ENCODE measurements around the gene ITGBL1.

ITGBL1 gene

DNA sequence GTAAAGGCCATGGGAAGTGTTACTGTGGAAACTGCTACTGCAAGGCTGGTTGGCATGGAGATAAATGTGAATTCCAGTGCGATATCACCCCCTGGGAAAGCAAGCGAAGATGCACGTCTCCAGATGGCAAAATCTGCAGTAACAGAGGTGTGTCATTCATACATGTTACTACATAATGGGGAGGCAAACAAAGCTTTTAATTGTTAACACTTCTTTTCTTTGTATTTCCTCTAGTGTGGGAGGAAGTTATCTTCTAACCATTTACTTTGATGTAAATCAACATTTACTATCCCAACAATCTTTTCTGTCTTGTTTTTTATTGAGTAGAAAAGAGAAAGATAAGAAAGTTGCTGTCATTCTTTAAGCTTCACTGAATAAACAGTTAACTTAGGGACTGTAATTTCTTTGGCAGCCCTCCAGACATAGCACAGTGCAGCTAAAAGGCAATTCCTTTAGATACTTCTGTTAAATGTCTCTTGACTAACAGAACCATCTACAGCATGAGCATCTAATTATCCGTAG lies 126.9 kb downstream of the ITGBL1 start:
- Mint-ChIP-seq H3K27ac (no peak overlapping the region), H3K4me3 (no peak overlapping the region), H3K36me3 (ENCODE audit: low read depth) (no peaks in the 10 kb centered on the region), H3K4me1 (ENCODE audit: low read depth) (no peaks in the 10 kb centered on the region), H3K9me3 (no peaks in the 10 kb centered on the region), H3K27me3 (peaks cover 10% of the 10 kb centered on the region)
- no peak for DNase-seq

DNA sequence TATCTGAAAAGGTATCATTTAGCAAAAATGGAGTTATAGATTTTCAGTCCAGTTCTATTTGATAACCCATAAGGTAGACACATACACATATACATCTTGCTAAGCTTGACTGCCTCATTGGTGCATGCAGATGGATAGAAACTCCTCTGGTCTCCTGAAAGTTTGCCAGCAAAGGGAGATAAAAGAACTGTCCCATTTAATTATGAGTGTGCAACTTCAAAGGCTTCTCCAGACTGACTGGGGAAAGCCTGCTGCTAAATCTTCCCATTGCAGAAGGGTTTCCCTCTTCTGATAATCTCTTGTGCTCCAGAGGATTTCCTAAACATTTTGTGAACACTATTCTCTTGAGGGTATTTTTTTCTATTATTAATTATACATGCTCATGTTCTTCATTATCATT lies 131.9 kb downstream of the ITGBL1 start:
- Mint-ChIP-seq H3K27me3 (peaks cover 19% of the 10 kb centered on the region), H3K27ac (no peak overlapping the region), H3K4me1 (ENCODE audit: low read depth) (no peaks in the 10 kb centered on the region), H3K36me3 (ENCODE audit: low read depth) (no peaks in the 10 kb centered on the region), H3K9me3 (no peaks in the 10 kb centered on the region), H3K4me3 (no peak overlapping the region)
- DNase-seq = no peak

DNA sequence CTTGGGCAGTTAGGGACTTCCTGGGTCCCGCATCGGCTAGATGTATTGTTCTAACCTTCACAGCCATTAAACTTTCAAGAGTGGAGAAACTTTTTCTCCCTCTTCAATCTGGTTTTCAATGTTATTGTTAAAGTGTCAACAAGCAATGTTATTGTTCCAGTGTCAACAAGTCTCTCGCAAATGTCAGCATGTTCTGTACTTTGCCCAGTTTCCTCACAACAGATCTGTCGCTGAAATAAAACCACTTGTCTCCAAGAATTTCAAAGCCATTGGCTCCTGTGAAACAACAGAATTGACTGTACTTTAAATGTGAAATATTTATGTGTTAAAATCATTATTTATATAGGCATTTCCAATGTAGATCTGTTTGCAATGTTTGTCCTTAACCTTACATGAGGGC lies 138.0 kb downstream of the ITGBL1 start:
- peaks cover 21% of the 10 kb centered on the region for H3K27me3 Mint-ChIP-seq
- no peaks in the 10 kb centered on the region for H3K9me3 Mint-ChIP-seq
- H3K4me1 Mint-ChIP-seq (ENCODE audit: low read depth) = no peaks in the 10 kb centered on the region
- H3K4me3 Mint-ChIP-seq = no peak overlapping the region
- no peak overlapping the region for H3K27ac Mint-ChIP-seq
- no peak for DNase-seq
- H3K36me3 Mint-ChIP-seq (ENCODE audit: low read depth) = no peaks in the 10 kb centered on the region

DNA sequence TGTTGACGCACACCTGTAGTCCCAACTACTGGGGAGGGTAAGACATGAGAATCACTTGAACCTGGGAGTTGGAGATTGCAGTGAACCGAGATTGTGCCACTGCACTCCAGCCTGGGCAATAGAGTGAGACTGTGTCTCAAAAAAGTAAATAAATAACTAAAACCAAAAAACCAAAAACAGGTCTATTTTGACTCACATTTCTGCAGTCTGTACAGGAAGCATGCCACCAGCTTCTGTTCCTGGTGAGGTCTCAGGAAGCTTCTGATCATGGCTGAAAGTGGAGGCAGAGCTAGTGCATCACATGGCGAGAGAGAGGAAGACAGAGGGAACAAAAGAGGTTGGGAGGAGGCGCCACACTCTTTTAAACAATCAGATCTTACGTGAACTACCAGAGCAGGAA lies 142.5 kb downstream of the ITGBL1 start:
- DNase-seq = no peak
- H3K27me3 Mint-ChIP-seq = peaks cover 13% of the 10 kb centered on the region
- H3K9me3 Mint-ChIP-seq = no peaks in the 10 kb centered on the region
- no peaks in the 10 kb centered on the region for H3K4me1 Mint-ChIP-seq (ENCODE audit: low read depth)
- H3K36me3 Mint-ChIP-seq (ENCODE audit: low read depth) = no peaks in the 10 kb centered on the region
- no peak overlapping the region for H3K4me3 Mint-ChIP-seq
- no peak overlapping the region for H3K27ac Mint-ChIP-seq

DNA sequence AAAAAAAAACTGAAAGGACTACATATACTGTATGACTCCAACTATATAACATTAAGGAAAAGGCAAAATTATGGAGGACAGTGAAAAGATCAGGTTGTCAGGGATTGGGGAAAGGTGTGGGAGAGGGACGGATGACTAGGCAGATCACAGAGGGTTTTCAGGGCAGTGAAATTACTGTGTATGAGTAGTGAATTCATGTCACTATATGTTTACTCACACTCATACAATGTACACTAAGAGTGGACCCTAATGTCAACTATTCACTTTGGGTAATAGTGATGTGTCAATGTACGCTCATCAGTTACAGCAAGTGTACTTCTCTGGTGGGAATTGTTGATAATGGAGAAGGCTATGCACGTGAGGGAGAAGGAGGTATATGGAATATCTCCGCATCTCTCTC lies 144.3 kb downstream of the ITGBL1 start:
- H3K27me3 Mint-ChIP-seq = peaks cover 7% of the 10 kb centered on the region
- H3K27ac Mint-ChIP-seq = no peak overlapping the region
- H3K4me1 Mint-ChIP-seq (ENCODE audit: low read depth) = no peaks in the 10 kb centered on the region
- H3K9me3 Mint-ChIP-seq = no peaks in the 10 kb centered on the region
- no peak overlapping the region for H3K4me3 Mint-ChIP-seq
- H3K36me3 Mint-ChIP-seq (ENCODE audit: low read depth) = no peaks in the 10 kb centered on the region
- DNase-seq = no peak

DNA sequence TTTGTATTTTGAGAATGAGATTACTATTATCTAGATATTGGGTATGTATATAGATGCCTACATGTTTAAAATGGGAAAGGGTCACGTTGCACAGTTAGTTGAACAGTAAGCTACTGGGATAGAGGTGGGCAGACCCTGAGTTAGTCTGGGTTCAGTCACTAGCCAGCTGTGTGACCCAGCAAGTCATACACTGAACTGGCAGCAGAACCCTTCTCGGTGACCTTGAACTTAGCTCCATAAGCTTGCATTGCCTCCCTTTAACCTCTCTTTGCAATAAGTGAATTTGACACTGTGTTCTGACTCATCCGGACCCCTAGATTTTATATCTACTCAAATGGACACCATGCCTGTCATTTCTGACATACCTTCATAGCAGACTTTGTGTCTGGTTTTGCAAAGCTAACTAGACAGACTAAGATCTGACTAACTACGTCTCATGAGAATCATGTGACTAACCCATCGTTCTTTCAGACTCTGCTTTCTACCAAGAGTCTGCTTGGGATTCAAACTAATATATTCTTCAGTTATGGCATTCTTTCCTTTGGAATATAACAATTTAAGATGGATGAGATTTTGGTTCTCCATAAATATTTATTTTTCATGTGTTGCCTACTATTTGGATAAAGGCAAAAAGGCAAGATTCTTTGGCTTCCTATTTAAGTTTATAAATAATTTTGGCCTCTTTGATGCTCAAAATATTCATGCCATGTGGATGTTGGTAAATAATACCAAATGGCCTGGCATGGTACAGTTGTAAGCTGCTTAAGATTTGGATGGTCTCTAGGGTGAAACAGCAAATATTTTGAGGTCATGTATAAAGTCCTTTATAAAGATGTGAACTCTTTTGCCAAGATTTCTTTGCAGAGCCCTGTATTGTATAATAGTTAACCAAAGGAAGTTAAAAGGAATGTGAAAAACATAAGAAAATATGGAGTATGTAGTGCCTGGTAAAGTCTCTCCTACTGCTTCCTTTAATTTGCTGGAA lies 159.3 kb downstream of the ITGBL1 start:
- Mint-ChIP-seq H3K27me3 (peaks cover 39% of the 10 kb centered on the region), H3K4me1 (ENCODE audit: low read depth) (no peaks in the 10 kb centered on the region), H3K9me3 (no peaks in the 10 kb centered on the region), H3K27ac (no peak overlapping the region), H3K36me3 (ENCODE audit: low read depth) (no peaks in the 10 kb centered on the region), H3K4me3 (no peak overlapping the region)
- DNase-seq = no peak

DNA sequence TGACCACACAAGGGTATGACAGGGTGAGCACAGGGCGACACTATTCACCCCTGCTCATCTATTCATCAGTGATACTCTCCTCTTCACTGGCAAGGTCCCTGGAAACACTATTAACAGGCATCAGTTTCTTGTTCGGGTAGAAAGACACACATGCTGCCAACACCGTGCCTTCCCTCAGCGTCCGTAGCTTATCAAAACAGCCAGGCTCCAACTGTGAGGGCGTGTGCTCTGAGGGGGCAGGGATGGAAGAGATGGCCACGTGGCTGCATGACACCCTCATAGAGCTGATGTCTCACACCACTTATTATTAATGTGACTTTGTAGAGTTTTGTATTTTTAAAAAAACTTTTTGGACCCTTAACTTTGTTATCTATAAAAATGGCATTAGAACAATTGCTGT lies 160.3 kb downstream of the ITGBL1 start:
- Mint-ChIP-seq H3K27me3 (peaks cover 39% of the 10 kb centered on the region), H3K4me3 (no peak overlapping the region), H3K36me3 (ENCODE audit: low read depth) (no peaks in the 10 kb centered on the region), H3K9me3 (no peaks in the 10 kb centered on the region), H3K4me1 (ENCODE audit: low read depth) (no peaks in the 10 kb centered on the region), H3K27ac (no peak overlapping the region)
- DNase-seq = no peak

DNA sequence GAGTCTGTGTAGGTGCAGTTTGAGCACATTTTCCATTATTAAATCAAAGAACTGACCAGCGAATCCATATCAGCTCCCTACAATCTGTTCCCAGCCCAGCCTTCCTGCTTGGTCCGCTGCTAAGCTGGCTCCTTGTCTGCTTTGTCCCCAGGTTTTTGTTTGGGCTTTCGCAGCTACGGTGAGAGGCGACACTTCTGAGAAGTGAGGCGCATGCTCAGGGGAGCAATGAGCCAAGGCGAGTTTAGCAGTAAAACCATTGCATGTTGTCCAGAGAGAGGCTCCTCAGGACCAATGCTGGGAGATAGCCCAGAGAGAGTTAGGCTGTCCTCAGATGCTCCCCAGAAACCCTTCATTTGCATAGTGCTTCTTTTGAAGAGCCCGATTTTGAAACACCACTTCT lies 162.0 kb downstream of the ITGBL1 start:
- Mint-ChIP-seq H3K36me3 (ENCODE audit: low read depth) (no peaks in the 10 kb centered on the region), H3K4me1 (ENCODE audit: low read depth) (peaks cover 8% of the 10 kb centered on the region), H3K4me3 (no peak overlapping the region), H3K27me3 (peaks cover 35% of the 10 kb centered on the region), H3K9me3 (no peaks in the 10 kb centered on the region), H3K27ac (no peak overlapping the region)
- no peak for DNase-seq

DNA sequence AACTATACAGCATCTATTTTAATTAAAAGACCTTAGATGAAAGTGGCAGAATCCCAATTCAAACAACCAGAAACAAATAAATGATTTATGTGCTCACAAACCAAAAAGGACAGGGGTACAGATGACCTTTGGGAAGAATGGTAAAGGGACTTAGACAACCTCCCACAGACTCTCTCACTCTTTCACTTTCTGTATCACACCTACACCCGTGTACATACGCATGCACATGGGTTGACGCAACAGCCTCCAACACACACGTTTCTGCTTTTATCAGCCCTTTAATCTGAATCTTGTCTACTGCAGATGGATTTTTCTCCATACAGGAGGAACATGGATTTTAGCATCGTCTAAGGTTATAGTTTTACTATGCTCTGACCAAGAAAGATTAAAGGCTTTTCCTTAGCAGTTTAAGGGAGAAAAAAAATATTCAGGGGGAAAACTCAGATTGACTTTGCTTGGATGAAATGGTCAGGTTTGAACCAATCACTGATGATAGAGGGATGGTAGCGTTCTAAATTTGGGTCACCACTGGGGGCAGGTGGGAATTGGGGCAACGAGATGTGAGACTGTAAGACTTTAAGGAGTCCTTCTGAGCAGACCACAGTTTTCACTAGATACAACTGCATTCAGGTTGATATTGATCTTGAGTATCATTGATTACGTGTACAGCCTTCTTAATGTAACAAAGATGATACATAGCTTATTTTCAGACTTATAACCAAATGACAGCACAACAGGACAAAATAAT lies 166.1 kb downstream of the ITGBL1 start:
- DNase-seq = no peak
- no peak overlapping the region for H3K4me3 Mint-ChIP-seq

DNA sequence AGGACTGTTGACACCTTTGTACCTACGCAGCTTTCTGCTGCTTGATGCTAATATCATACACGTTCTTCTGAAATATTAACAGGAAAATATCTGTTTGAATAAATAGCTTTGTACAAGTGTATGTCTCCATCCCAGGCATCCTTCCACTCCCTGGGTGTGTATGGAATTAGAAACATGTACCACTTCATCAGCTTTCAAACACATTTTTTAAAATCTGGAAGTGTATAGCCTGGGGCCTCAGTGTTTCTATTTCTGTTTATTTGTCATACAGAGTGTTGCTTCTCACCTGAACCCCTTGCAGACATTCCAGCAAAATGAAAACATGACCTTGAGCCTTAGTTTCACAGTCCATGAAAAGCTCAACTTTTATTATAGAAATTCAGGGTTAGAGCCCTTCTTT lies 168.6 kb downstream of the ITGBL1 start:
- Mint-ChIP-seq H3K27me3 (peaks cover 3% of the 10 kb centered on the region), H3K9me3 (no peaks in the 10 kb centered on the region), H3K4me1 (ENCODE audit: low read depth) (peaks cover 40% of the 10 kb centered on the region), H3K4me3 (no peak overlapping the region), H3K27ac (no peak overlapping the region), H3K36me3 (ENCODE audit: low read depth) (no peaks in the 10 kb centered on the region)
- DNase-seq = no peak

More for the DNA sequence above, 166.1 kb downstream of the ITGBL1 start:
- Mint-ChIP-seq H3K27me3 (peaks cover 20% of the 10 kb centered on the region), H3K27ac (no peak overlapping the region), H3K36me3 (ENCODE audit: low read depth) (no peaks in the 10 kb centered on the region), H3K4me1 (ENCODE audit: low read depth) (peaks cover 18% of the 10 kb centered on the region), H3K9me3 (no peaks in the 10 kb centered on the region)

DNA sequence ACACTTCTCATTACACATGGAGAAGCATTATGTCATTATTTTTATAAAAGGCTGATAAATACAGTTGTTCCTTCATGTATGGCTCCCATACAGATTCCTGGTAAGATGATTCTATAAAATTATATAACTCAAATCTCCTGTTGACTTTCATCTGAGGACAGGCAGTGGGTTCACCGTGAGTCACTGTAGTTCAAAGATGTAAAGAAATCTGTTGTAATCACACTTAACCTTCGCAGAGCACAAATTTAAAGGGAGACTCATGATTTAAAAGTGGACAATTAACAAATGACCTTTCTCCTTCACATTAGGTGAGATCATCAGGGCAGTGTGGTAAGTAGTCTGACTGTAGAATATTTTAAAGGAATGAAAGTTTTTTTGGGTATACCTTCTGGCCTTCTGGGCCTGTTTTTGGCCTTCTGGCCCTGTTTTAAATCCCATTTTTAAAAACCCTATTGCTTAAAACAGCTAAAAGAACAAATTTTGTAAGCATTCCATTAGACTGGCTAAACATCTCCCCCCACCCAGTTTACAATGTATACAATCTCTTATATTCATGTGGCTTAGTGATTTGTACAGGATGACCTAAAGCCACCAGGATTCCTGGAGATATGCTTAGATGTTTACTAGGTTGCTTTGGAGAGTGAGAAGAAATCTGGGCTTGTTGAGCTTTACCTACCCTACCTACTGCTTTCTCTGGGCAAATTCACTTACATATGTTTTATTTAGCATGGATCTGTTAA lies 171.2 kb downstream of the ITGBL1 start:
- H3K36me3 Mint-ChIP-seq (ENCODE audit: low read depth) = no peaks in the 10 kb centered on the region
- H3K27ac Mint-ChIP-seq = no peak overlapping the region
- H3K4me1 Mint-ChIP-seq (ENCODE audit: low read depth) = peaks cover 55% of the 10 kb centered on the region
- H3K4me3 Mint-ChIP-seq = no peak overlapping the region
- DNase-seq = no peak
- H3K27me3 Mint-ChIP-seq = no peaks in the 10 kb centered on the region
- H3K9me3 Mint-ChIP-seq = no peaks in the 10 kb centered on the region

DNA sequence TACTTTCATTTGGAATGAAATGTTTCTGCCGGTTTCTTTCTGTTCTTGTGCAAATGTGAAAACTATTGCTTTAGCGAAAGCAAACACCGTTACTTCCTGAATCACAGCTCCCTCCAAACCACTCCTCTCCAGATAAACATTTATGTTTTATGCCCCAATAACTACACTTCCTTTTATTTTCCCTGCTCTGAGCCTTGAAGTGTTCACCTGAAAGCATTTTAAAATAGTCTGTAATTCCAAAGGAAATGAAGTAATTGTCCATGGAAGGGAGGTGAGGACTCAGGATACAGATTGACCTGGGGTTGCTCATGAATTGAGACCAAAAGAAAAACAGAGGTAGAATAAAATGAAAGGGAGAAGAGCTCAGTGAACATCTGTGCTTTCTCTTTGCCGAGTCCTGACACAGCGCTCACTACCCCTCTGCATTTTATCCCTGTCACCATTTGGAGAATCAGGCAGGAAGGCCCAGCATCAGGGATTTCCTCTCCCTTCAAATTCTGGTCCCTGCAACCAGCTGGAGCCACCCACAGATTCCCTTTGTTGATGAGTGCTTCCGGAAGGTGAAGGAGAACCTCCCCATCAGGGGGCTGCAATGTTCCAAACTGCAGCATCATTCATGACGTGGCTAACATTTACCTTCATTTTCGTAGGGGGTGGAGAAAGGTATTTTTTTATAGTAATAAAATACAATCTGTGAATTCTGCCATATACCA lies 171.9 kb downstream of the ITGBL1 start:
- H3K4me3 Mint-ChIP-seq = no peak overlapping the region

DNA sequence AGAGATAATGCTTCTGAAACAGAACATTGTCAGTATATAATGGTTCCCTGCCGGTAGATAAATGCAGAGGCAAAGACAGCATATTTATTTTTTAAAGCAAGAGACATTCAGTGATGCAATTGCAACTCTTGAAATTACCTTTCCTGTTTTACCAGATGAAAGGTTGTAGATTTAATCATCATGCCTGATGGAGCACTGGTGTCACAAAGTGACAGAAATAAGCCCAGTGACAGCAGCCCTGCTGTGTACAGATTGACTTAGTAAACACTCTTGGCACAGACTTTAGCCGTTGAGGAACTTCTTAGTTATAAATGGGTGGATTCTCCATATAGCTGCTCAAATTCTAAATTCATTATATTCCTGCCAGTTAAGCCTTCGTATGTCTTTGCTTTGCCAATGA lies 172.5 kb downstream of the ITGBL1 start:
- DNase-seq = no peak
- no peak overlapping the region for H3K27ac Mint-ChIP-seq
- H3K4me3 Mint-ChIP-seq = no peak overlapping the region
- peaks cover 51% of the 10 kb centered on the region for H3K4me1 Mint-ChIP-seq (ENCODE audit: low read depth)
- H3K36me3 Mint-ChIP-seq (ENCODE audit: low read depth) = no peaks in the 10 kb centered on the region
- H3K9me3 Mint-ChIP-seq = no peaks in the 10 kb centered on the region
- H3K27me3 Mint-ChIP-seq = no peaks in the 10 kb centered on the region

More for the DNA sequence above, 171.9 kb downstream of the ITGBL1 start:
- H3K27ac Mint-ChIP-seq = no peak overlapping the region
- no peaks in the 10 kb centered on the region for H3K36me3 Mint-ChIP-seq (ENCODE audit: low read depth)
- no peaks in the 10 kb centered on the region for H3K27me3 Mint-ChIP-seq
- H3K9me3 Mint-ChIP-seq = no peaks in the 10 kb centered on the region
- peaks cover 51% of the 10 kb centered on the region for H3K4me1 Mint-ChIP-seq (ENCODE audit: low read depth)
- no peak for DNase-seq
